Measurements from ENCODE around the gene TUBA8.

DNA sequence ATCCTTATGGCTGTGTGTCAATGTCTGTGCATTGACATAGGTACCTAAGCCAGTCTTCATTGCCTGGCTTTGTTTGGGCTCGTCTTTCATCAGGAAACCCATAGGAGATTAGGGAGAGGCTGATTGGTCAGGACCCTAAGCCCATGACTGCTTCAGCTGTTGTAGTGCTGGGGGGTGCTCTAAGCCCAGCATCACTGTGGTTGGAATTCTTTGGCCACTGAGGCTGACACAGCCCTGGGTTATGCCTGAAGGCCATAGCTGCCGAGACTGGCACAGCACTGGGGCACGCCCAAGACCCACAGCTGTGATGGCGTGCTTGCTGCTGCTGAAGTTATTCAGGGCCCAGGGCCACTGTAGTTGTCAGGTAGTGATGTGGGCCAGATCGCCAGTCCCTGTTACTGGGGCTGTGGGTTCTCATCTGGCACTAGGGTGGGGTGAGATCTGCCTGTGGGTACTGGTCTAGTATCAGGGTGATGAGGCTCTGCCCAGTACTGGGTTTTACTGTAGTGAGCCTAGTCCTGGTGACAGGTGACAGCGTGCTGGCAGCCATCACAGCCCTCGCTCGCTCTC, 44.3 kb downstream of the TUBA8 start:
- TF ChIP-seq, protein P1, sequence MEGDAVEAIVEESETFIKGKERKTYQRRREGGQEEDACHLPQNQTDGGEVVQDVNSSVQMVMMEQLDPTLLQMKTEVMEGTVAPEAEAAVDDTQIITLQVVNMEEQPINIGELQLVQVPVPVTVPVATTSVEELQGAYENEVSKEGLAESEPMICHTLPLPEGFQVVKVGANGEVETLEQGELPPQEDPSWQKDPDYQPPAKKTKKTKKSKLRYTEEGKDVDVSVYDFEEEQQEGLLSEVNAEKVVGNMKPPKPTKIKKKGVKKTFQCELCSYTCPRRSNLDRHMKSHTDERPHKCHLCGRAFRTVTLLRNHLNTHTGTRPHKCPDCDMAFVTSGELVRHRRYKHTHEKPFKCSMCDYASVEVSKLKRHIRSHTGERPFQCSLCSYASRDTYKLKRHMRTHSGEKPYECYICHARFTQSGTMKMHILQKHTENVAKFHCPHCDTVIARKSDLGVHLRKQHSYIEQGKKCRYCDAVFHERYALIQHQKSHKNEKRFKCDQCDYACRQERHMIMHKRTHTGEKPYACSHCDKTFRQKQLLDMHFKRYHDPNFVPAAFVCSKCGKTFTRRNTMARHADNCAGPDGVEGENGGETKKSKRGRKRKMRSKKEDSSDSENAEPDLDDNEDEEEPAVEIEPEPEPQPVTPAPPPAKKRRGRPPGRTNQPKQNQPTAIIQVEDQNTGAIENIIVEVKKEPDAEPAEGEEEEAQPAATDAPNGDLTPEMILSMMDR (IDR thresholded peaks at IDR 0.05): no peak
- no peak for TF ChIP-seq POLR2A (IDR thresholded peaks at IDR 0.05)

Measured in tibial nerve (tissue), 3 donors.